Activated B cell treated with CpG ODN at 0.5 μM for 24 hours (primary cell): ENCODE results near the gene STYK1. TPM values are rescaled to one million over a fixed set of nuclear protein-coding genes. Genes with fewer than 3 reads are reported as not detected.
"Not testable (repeated sequence)": the region's sequence is repeated elsewhere in the genome, so short reads cannot be mapped to it uniquely, and the experiment has no call there.

Experiments used
- ATAC-seq: fragments of 200-7000 bp; cut with Tn5 transposase; one replicate; pipeline ENCODE4 v1.10.0; 2021; ENCODE audit warnings: low read depth, mild to moderate bottlenecking, moderate library complexity
- CTCF ChIA-PET: fragments of 350-600 bp; sonication (Branson Sonifier 250); formaldehyde crosslinking; loops from one replicate; lab custom pipeline; 2021; ENCODE audit warnings: antibody characterized with exemption; lab: Charles Lee
- POLR2A ChIA-PET: fragments of 350-600 bp; sonication (Branson Sonifier 250); formaldehyde crosslinking; loops from one replicate; lab custom pipeline; 2021; ENCODE audit warnings: antibody characterized with exemption; lab: Charles Lee
- DNase-seq: peaks from one replicate; pipeline ENCODE4 v3.0.0; 2022
- H3K27ac Mint-ChIP-seq: one replicate; pipeline ENCODE4 v1.8.0; 2020; ENCODE audit warnings: mixed read lengths
- H3K27me3 Mint-ChIP-seq: one replicate; pipeline ENCODE4 v1.8.0; 2021; ENCODE audit warnings: mixed read lengths
- H3K36me3 Mint-ChIP-seq: one replicate; pipeline ENCODE4 v1.8.0; 2021; ENCODE audit warnings: low read depth, mixed read lengths
- H3K4me1 Mint-ChIP-seq: one replicate; pipeline ENCODE4 v1.8.0; 2021; ENCODE audit warnings: mixed read lengths
- H3K4me3 Mint-ChIP-seq: one replicate; pipeline ENCODE4 v1.8.0; 2020; ENCODE audit warnings: mild to moderate bottlenecking, mixed read lengths
- H3K9me3 Mint-ChIP-seq: one replicate; pipeline ENCODE4 v1.8.0; 2020; ENCODE audit warnings: mixed read lengths
- intact Hi-C: fragments of 100-400 bp; cut with micrococcal nuclease; formaldehyde crosslinking; loops from one replicate; pipeline ENCODE4 v1.15.1; 2024
- total RNA-seq: library from RNA; stranded (reverse); gene quantifications from 2 replicates; pipeline ENCODE4 v1.2.3, GENCODE V29; 2022
- TF ChIP-seq, protein P1 (sequence below): fragments of 200-600 bp; IDR thresholded peaks from one replicate; pipeline ENCODE4 v1.8.0; 2022; ENCODE audit warnings: antibody characterized with exemption, mild to moderate bottlenecking

The STYK1 gene
- total RNA-seq, 1 donor from 2014 or later = not detected

DNA sequence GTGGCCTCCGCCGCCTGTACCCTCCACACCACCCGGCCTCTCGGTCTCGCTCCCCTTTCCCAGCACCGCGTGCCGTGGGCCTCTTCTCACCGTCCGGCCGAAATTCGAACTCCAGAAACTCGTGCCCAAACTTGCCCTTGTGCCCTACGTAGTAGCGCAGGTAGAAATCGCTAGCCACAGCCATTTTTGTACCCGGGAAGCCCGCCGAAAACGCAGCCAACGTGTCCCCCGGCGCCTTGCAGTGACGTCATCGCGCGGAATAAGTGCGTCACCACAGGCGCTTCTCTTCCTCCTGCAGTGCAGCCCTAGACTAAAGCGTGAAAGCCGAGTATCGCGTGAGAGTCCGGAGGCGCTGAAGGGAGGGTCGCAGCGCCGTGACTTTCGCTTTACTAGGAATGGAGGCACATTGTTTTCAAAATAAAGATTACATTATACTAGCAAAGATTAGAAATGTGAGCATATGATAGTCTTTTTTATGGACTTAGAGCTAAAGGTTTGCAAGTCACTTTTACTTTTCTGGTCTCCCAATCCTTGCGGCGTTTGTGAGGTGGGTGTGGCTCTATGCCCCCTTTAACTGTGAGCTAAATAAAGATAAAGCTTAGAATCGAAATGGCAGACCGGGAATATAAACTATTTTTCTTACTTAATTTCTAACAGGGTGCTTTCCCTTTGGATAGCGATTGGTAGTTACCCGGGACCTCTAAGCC, 60.4 kb downstream of the STYK1 start, which contains the start of gene MAGOHB:
Gene MAGOHB, minus strand, starts transcription at position 261 of the 707 bp plus-strand sequence. Its CDS starts 77 bp downstream, at position 184.
- H3K4me1 Mint-ChIP-seq = peaks cover 29% of the 10 kb centered on the region

DNA sequence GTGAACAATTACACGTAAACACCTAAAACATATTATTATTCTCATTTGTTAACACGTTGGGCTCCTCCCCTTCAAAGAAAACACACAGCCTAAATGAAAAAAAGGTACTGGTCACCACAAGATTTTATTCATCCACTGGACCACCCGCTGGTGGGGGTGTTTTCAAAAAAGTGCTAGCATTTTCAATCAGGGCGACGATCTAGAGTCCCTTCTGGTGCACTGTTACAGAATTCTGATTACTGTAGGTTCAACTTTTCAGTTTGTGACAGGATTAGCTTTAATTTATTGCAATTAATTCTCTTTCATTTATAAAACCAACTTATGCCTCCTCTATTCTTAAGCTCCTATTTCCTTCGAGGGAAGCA, 60.9 kb downstream of the STYK1 start:
- DNase-seq (no peak), ATAC-seq (peak; percentile 4)
- ChIA-PET CTCF (interaction anchor here (1.6 kb wide), 1 partner anchor 137 kb away, joined by 4 read pairs; no protein-coding TSS in a partner anchor), POLR2A (interaction anchor here (1.1 kb wide), 1 partner anchor 417 kb away, joined by 5 read pairs; no protein-coding TSS in a partner anchor)
- Mint-ChIP-seq H3K4me3 (peak overlapping the region; percentile 100), H3K27ac (peak overlapping the region; percentile 100), H3K27me3 (peaks cover 5% of the 10 kb centered on the region), H3K4me1 (peaks cover 29% of the 10 kb centered on the region), H3K9me3 (no peaks in the 10 kb centered on the region), H3K36me3 (peaks cover 34% of the 10 kb centered on the region)
- TF ChIP-seq, protein P1, sequence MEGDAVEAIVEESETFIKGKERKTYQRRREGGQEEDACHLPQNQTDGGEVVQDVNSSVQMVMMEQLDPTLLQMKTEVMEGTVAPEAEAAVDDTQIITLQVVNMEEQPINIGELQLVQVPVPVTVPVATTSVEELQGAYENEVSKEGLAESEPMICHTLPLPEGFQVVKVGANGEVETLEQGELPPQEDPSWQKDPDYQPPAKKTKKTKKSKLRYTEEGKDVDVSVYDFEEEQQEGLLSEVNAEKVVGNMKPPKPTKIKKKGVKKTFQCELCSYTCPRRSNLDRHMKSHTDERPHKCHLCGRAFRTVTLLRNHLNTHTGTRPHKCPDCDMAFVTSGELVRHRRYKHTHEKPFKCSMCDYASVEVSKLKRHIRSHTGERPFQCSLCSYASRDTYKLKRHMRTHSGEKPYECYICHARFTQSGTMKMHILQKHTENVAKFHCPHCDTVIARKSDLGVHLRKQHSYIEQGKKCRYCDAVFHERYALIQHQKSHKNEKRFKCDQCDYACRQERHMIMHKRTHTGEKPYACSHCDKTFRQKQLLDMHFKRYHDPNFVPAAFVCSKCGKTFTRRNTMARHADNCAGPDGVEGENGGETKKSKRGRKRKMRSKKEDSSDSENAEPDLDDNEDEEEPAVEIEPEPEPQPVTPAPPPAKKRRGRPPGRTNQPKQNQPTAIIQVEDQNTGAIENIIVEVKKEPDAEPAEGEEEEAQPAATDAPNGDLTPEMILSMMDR = no peak
- intact Hi-C loops = loop anchor here (1.0 to 5.0 kb wide), 9 partner anchors 109 to 1744 kb away; partner anchors contain the start of genes BORCS5, CLEC2B, GABARAPL1 and SMIM10L1

More for the DNA sequence above, 60.4 kb downstream of the STYK1 start, which contains the start of gene MAGOHB:
- Mint-ChIP-seq H3K27me3 (peaks cover 6% of the 10 kb centered on the region), H3K4me3 (peak within 1 kb of the TSS; percentile 100), H3K36me3 (peaks cover 32% of the 10 kb centered on the region), H3K27ac (peak within 1 kb of the TSS; percentile 100), H3K9me3 (no peaks in the 10 kb centered on the region)
- intact Hi-C loops = loop anchor here (1.0 to 5.0 kb wide), 9 partner anchors 109 to 1743 kb away; partner anchors contain the start of genes BORCS5, CLEC2B, GABARAPL1 and SMIM10L1
- ATAC-seq (peak; percentile 96), DNase-seq (peak; percentile 99)
- ChIA-PET CTCF (interaction anchor here (1.6 kb wide), 1 partner anchor 136 kb away, joined by 4 read pairs; no protein-coding TSS in a partner anchor), POLR2A (interaction anchor here (0.7 to 1.1 kb wide), 4 partner anchors 30 to 558 kb away, joined by 3 to 5 read pairs (median 3); no protein-coding TSS in a partner anchor)
- TF ChIP-seq, protein P1 = no peak

DNA sequence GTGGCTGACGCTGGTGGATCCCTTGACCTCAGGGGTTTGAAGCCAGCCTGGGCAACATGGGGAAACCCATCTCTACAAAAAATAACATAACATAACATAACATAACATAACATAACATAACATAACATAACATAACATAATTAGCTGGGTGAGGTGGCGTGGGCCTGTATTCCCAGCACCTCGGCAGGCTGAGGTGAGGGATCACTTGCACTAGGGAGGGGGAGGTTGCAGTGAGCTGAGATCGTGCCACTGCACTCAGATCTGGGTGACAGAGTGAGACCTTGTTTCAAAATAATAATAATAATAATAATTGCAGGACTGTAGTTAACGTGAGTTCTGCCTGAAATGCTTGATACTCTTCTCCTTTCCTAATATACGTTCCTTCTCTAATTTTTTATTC, 61.7 kb downstream of the STYK1 start:
- ATAC-seq (no peak), DNase-seq (no peak)
- H3K27ac Mint-ChIP-seq = peak overlapping the region; percentile 100
- POLR2A ChIA-PET = interaction anchor here (0.5 kb wide), 1 partner anchor 1937 kb away, joined by 8 read pairs; no protein-coding TSS in a partner anchor
- TF ChIP-seq, protein P1 = no peak
- H3K4me1 Mint-ChIP-seq = peaks cover 29% of the 10 kb centered on the region
- peaks cover 43% of the 10 kb centered on the region for H3K36me3 Mint-ChIP-seq
- CTCF ChIA-PET = no interaction called here
- no peaks in the 10 kb centered on the region for H3K9me3 Mint-ChIP-seq
- intact Hi-C loops = loop anchor here (2.0 to 5.0 kb wide), 3 partner anchors 745 to 1745 kb away; partner anchors contain the start of genes BORCS5 and CLEC2B
- H3K27me3 Mint-ChIP-seq = peaks cover 3% of the 10 kb centered on the region
- H3K4me3 Mint-ChIP-seq = peak overlapping the region; percentile 100

DNA sequence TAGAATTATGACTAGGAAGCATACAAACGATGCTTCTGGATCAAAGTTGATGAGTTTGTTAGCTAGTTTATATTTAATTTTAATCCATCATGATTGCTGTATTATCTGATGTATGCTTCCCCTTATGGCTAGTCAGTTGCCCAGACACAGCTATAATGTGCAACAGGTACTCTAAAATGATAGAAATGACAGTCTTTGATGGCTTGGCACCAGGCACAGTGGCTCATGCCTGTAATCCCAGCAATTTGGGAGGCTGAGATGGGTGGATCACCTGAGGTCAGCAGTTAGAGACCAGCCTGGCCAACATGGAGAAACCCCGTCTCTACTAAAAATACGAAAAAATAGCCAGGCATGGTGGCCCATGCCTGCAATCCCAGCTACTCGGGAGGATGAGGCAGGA, 62.6 kb downstream of the STYK1 start:
- CTCF ChIA-PET, ATAC-seq, H3K9me3 Mint-ChIP-seq, DNase-seq, POLR2A ChIA-PET, H3K4me3 Mint-ChIP-seq, H3K27ac Mint-ChIP-seq, H3K27me3 Mint-ChIP-seq: not testable (repeated sequence)
- Mint-ChIP-seq H3K4me1 (peaks cover 29% of the 10 kb centered on the region), H3K36me3 (peaks cover 48% of the 10 kb centered on the region)
- intact Hi-C loops = loop anchor here (5.0 kb wide), 2 partner anchors 744 to 876 kb away; partner anchors contain the start of gene CLEC2B

DNA sequence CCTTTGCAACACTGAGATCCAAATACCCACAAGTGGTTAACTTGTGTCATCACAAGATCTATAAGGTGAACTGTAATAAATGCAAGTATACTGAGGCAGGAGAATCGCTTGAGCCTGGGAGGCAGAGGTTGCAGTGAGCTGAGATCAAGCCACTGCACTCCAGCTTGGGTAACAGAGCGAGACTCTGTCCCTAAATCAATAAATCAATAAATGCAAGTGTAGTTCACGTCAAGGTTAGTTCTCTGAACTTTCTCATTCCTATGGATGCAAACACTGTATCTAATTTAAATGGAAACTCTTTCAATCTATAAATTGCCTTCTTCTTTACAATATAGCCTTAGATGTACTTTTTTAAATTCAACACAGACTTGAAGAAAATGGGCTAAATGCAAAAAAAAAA, 63.7 kb downstream of the STYK1 start:
- Mint-ChIP-seq H3K9me3 (no peaks in the 10 kb centered on the region), H3K27me3 (peaks cover 3% of the 10 kb centered on the region), H3K36me3 (peaks cover 55% of the 10 kb centered on the region), H3K27ac (no peak overlapping the region), H3K4me1 (peaks cover 29% of the 10 kb centered on the region), H3K4me3 (no peak overlapping the region)
- TF ChIP-seq, protein P1 = no peak
- ChIA-PET POLR2A (no interaction called here), CTCF (no interaction called here)
- ATAC-seq (no peak), DNase-seq (no peak)
- intact Hi-C loops = loop anchor here (5.0 kb wide), 2 partner anchors 743 to 877 kb away; partner anchors contain the start of gene CLEC2B
